ENCODE measurements around the gene NOL4. TPM values are rescaled to one million over a fixed set of nuclear protein-coding genes. Genes with fewer than 3 reads are reported as not detected.
A peak's percentile ranks its signal among the peaks of the same experiment; 100 is the strongest.

The NOL4 gene
- 51.1 and 65.7 TPM in 2 replicates for total RNA-seq (2013; cell fraction: nucleolus; rRNA removed)
- total RNA-seq (2014; rRNA removed), result 6.7 and 6.8 TPM in 2 replicates
- 9.3 and 9.4 TPM in 2 replicates for total RNA-seq (2014; rRNA removed; fragmentation: Illumina TruSeq; extraction: Trizol)
- total RNA-seq (2021), result 8.5 and 10.0 TPM in 2 replicates
- 0.29 TPM for polyA plus RNA-seq (2011; ENCODE audit: low read depth)
- polyA plus RNA-seq (2011; rRNA removed), result 3.6 and 4.2 TPM in 2 replicates
- 1.6 and 2.0 TPM in 2 replicates for polyA plus RNA-seq (2011; cell fraction: cytosol; rRNA removed)
- polyA plus RNA-seq (2011; cell fraction: nucleus; rRNA removed), result 2.3 and 3.0 TPM in 2 replicates
- 0.49 TPM in 2 replicates for polyA plus RNA-seq (2012)
- 5.8 TPM in 2 replicates for polyA plus RNA-seq (2014; fragmentation: Illumina TruSeq; extraction: Trizol)
- polyA plus RNA-seq (2014; fragmentation: Nextera tagmentation; extraction: Ambion mirVana), result 1 to 10 TPM; 1.3 to 2.8 TPM
- 4.2 and 4.6 TPM in 2 replicates for polyA plus RNA-seq (2014; rRNA removed)
- polyA plus RNA-seq (2016; fragmentation: Nextera tagmentation; extraction: Ambion mirVana), result 1 to 10 TPM; 6.8 to 7.4 TPM
- polyA minus RNA-seq (2011; rRNA and poly(A)+ RNA removed), result 5.7 and 7.5 TPM in 2 replicates
- polyA minus RNA-seq (2011; cell fraction: cytosol; rRNA and poly(A)+ RNA removed), result 1.8 and 3.9 TPM in 2 replicates
- 17.7 and 21.7 TPM in 2 replicates for polyA minus RNA-seq (2011; cell fraction: nucleus; rRNA and poly(A)+ RNA removed)
- Bru-seq, nascent RNA, result percentile 67 among the genes with signal in this experiment
- BruChase-seq, experiment 1, labeled RNA remaining after a 6-hour chase, result percentile 56 among the genes with signal in this experiment
- BruChase-seq, experiment 2, labeled RNA remaining after a 2-hour chase, result percentile 57 among the genes with signal in this experiment
- long read RNA-seq, experiment 1, partial matches to known transcripts, result 3 of 12 reads
- long read RNA-seq, experiment 1, other reads (novel, unspliced or antisense), result 5 of 12 reads
- long read RNA-seq, experiment 2, transcript NOL4-212 (10 exons, 1,930 nt), result major isoform, 7 of 84 reads
- long read RNA-seq, experiment 2, partial matches to known transcripts, result 6 of 84 reads
- long read RNA-seq, experiment 2, other reads (novel, unspliced or antisense), result 71 of 84 reads

DNA sequence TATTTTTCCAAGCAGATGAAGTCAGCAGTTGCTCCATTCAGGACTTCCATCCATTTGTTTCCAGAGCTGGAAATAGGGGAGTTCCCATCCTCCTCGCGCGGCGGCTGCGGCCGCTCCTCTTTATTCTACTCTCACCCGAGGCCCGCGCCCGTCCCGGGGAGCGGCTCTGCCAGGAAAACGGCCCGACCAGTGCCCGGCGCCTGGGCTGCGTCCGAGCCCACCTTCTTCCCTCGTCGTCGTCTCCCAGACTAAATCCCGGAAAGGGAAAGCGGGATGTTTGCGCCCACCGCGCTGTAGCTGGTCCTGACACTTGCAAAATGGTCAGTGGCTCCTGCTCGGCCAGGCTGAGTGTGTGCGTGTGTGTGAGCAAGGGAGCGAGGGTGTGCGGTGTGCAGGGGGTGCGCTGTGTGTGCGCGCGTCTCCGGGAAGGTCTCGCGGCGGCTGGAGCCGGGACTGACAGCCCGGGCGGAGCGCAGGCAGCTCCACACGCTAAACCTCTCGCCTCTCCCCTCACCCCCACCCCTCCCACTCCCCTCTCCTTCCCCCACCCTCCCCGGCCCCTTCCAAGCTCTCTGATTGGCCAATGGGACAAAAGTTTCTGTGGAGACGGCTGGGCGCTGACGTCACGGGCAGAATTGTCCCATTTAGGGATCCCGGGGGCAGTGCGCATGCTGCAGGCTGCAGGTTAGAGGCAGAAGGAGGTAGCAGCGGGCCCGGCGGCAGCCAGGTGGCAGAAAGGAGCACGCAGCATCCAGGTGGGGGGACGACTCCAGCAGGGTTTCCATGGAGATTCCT is at the start of gene NOL4:
TSS of gene NOL4 (minus strand) at position 491 of the 795 bp plus-strand sequence. CDS start 1,660 bp downstream, outside the sequence.
- ATAC-seq (peak; percentile 45), DNase-seq (ENCODE audit: low read depth, low spot score) (no peak), FAIRE-seq (no peak)
- no peak within 1 kb of the TSS for H3K4me2 ChIP-seq (ENCODE audit: control insufficient read depth, insufficient read depth)
- POLR2A ChIA-PET, result interaction anchor here (0.6 to 2.0 kb wide), 10 partner anchors 9 to 285 kb away, joined by 3 to 7 read pairs (median 4); no protein-coding TSS in a partner anchor
- CTCF ChIA-PET, result interaction anchor here (0.6 to 7.1 kb wide), 34 partner anchors 9 to 585 kb away, joined by 3 to 88 read pairs (median 5); no protein-coding TSS in a partner anchor
- no peaks in the 10 kb centered on the region for H3K36me3 ChIP-seq (ENCODE audit: control insufficient read depth in 2 of 2, insufficient read depth in 2 of 2, low read length in 1 of 2)
- BruUV-seq (replicated peaks), result no TSS peak
- no peak within 1 kb of the TSS for H3K27ac ChIP-seq (ENCODE audit: control insufficient read depth, insufficient read depth)
- RAD21 ChIA-PET (ENCODE audit: unreplicated experiment), result interaction anchor here (0.9 to 3.0 kb wide), 19 partner anchors 13 to 419 kb away, joined by 3 to 59 read pairs (median 4); no protein-coding TSS in a partner anchor
- intact Hi-C loops (cut with micrococcal nuclease; ENCODE audit: unreplicated experiment), result loop anchor here (1.0 to 10.0 kb wide), 5 partner anchors 66 to 382 kb away; no protein-coding TSS in a partner anchor
- H2AFZ ChIP-seq (ENCODE audit: control insufficient read depth, low read depth, low read length), result no peak within 1 kb of the TSS
- 42% methylated on average over 53 of the region's 56 CpGs for WGBS (ENCODE audit: insufficient coverage, insufficient replicate concordance, low lambda C conversion rate, missing lambda C conversion rate)
- SMC1A ChIA-PET (ENCODE audit: uncharacterized antibody, unreplicated experiment), result interaction anchor here (0.8 to 4.2 kb wide), 20 partner anchors 9 to 132 kb away, joined by 3 to 63 read pairs (median 5); no protein-coding TSS in a partner anchor
- H3K9me3 ChIP-seq (replicated peaks; ENCODE audit: control insufficient read depth, insufficient read depth, low read length), result no peaks in the 10 kb centered on the region; the same call in 2 of the 3 replicates
- H4K20me1 ChIP-seq (ENCODE audit: control insufficient read depth, insufficient read depth), result no peaks in the 10 kb centered on the region
- no peak within 1 kb of the TSS for H3K4me3 ChIP-seq
- no peak within 1 kb of the TSS for H3K9ac ChIP-seq (ENCODE audit: control insufficient read depth, insufficient read depth, low read length)
- H3K4me1 ChIP-seq (ENCODE audit: control insufficient read depth, insufficient read depth, low read length), result no peaks in the 10 kb centered on the region
- peaks cover 0 to 13% of the 10 kb centered on the region in 2 experiments for H3K27me3 ChIP-seq (replicated peaks in 1 of 2; ENCODE audit: control insufficient read depth in 2 of 2, insufficient read depth in 2 of 2, low read length in 1 of 2)
- no peaks in the 10 kb centered on the region for H3K79me2 ChIP-seq (ENCODE audit: control insufficient read depth, insufficient read depth, low read length)
- in situ Hi-C loops (cut with MboI), result no loop called here
- peak in 1 of 2 experiments; percentile 15; a peak in 1 of 4 replicates for TF ChIP-seq BHLHE40 (IDR thresholded peaks at IDR 0.05; ENCODE audit: borderline replicate concordance in 1 of 2, low read depth in 2 of 2, low read length in 1 of 2)
- no peak for TF ChIP-seq SREBF1 (IDR thresholded peaks at IDR 0.05; ENCODE audit: low read length)
- no peak for TF ChIP-seq KDM1A (IDR thresholded peaks at IDR 0.05; ENCODE audit: borderline replicate concordance)
- no peak for TF ChIP-seq USF2 (IDR thresholded peaks at IDR 0.05; ENCODE audit: borderline replicate concordance, low read depth, low read length)
- peak; percentile 15; the same call in 1 of the 2 replicates for TF ChIP-seq MXI1 (IDR thresholded peaks at IDR 0.05; ENCODE audit: low read depth, low read length)
- TF ChIP-seq EED (IDR thresholded peaks at IDR 0.05; ENCODE audit: low read depth), result peak; percentile 40
- no peak for TF ChIP-seq KAT2A (conservative IDR thresholded peaks at IDR 0.05; ENCODE audit: control insufficient read depth, low read depth, low read length)
- no peak for TF ChIP-seq RBBP5 (conservative IDR thresholded peaks at IDR 0.05)
- 0 out of 2 replicates have a peak, but pooled peaks have one; percentile 13 for TF ChIP-seq NKRF (conservative IDR thresholded peaks at IDR 0.05)
- 0 out of 2 replicates have a peak, but pooled peaks have one; percentile 14 for TF ChIP-seq CHD2 (IDR thresholded peaks at IDR 0.05; ENCODE audit: borderline replicate concordance, low read depth, low read length)
- peak in 2 of 3 experiments; percentile 51 to 66; a peak in 4 of 6 replicates for TF ChIP-seq CTCF (IDR thresholded peaks at IDR 0.05 in 2 of 3, conservative IDR thresholded peaks at IDR 0.05 in 1 of 3; ENCODE audit: control insufficient read depth in 2 of 3, extremely low read depth in 1 of 3, insufficient read depth in 1 of 3, low read depth in 3 of 3, low read length in 3 of 3)
- TF ChIP-seq STAT1 (conservative IDR thresholded peaks at IDR 0.05), result no peak
- TF ChIP-seq ATF7 (IDR thresholded peaks at IDR 0.05; ENCODE audit: low read depth), result peak; percentile 36; the same call in 1 of the 2 replicates
